Muscle layer of colon (tissue), 2 donors: ENCODE data around the gene CUL4A.
"Not testable (repeated sequence)": the region's sequence is repeated elsewhere in the genome, so short reads cannot be mapped to it uniquely, and the experiment has no call there.

Experiments used
- H3K27ac ChIP-seq: one replicate; pipeline ENCODE4 v1.7.0; 2013; ENCODE audit warnings: low read depth, mild to moderate bottlenecking, low read length, moderate library complexity
- H3K27me3 ChIP-seq, 2 donors: one replicate each; pipeline ENCODE4 v1.7.0; 2013; ENCODE audit warnings: low read length in 2 of 2, mild to moderate bottlenecking in 2 of 2; ENCODE audit not compliant: insufficient read depth in 2 of 2, control insufficient read depth in 1 of 2
- H3K36me3 ChIP-seq: one replicate; pipeline ENCODE4 v1.7.0; 2013; ENCODE audit warnings: mild to moderate bottlenecking, low read length; ENCODE audit not compliant: insufficient read depth
- H3K4me1 ChIP-seq: one replicate; pipeline ENCODE4 v1.7.0; 2013; ENCODE audit warnings: mild to moderate bottlenecking, low read length; ENCODE audit not compliant: insufficient read depth
- H3K4me3 ChIP-seq, 2 donors: one replicate each; pipeline ENCODE4 v1.7.0; 2013; ENCODE audit warnings: low read length in 2 of 2, low read depth in 1 of 2, mild to moderate bottlenecking in 1 of 2, moderate library complexity in 1 of 2
- H3K9ac ChIP-seq: one replicate; pipeline ENCODE4 v1.7.0; 2013; ENCODE audit warnings: low read length
- H3K9me3 ChIP-seq: one replicate; pipeline ENCODE4 v1.7.0; 2013; ENCODE audit warnings: mild to moderate bottlenecking, low read length
- donor health status: abdominal sarcoma.
- donor health status: Adenocarcinoma of cecum.

Gene CUL4A

DNA sequence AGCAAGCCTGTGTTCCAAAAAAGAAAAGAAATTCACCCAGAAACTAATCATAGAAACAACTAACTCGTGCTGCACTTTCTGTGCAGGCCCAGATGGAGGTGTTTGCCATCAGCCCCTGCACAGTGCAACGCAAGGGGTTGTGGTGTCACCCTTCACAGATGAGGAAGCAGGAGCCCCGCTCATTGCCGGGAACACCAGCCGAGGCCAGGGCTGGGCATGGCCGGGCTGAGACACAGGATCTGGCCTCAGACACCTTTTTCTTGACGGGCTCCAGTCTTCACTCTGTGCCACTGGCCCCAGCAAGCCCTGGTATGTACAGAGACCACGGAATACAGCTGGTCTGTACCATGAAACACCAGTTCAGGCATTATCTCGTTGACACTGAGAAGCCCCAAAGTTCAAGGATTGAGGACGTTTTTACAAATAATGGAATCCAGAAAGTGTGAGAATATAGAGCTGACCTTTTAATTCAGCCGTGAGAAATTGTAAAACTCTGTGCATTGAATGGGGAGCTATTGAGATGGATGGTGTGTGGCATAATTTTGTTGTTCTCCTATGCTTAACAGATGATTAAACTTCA is 43.2 kb downstream of the CUL4A start:
- Histone ChIP-seq H3K9ac (no peak overlapping the region), H3K27me3 (no peaks in the 10 kb centered on the region), H3K4me1 (no peaks in the 10 kb centered on the region), H3K36me3 (peaks cover 69% of the 10 kb centered on the region), H3K27ac (no peak overlapping the region), H3K9me3 (no peaks in the 10 kb centered on the region), H3K4me3 (no peak overlapping the region)

- H3K27ac ChIP-seq, H3K4me3 ChIP-seq, H3K27me3 ChIP-seq, H3K9ac ChIP-seq, H3K9me3 ChIP-seq, H3K4me1 ChIP-seq: not testable (repeated sequence)
- H3K36me3 ChIP-seq: peaks cover 50% of the 10 kb centered on the region
These were observed 48.5 kb downstream of the CUL4A start for GRCh38 chr13:113257908-113258307.

- peaks cover 52% of the 10 kb centered on the region for H3K36me3 ChIP-seq
- H3K4me3 ChIP-seq: no peak overlapping the region
- H3K27ac ChIP-seq: no peak overlapping the region
- H3K27me3 ChIP-seq: no peaks in the 10 kb centered on the region
- H3K4me1 ChIP-seq: no peaks in the 10 kb centered on the region
- no peaks in the 10 kb centered on the region for H3K9me3 ChIP-seq
- no peak overlapping the region for H3K9ac ChIP-seq
These were observed 49.1 kb downstream of the CUL4A start for GRCh38 chr13:113258321-113259054.

- Histone ChIP-seq H3K4me1 (no peaks in the 10 kb centered on the region), H3K27ac (no peak overlapping the region), H3K9ac (no peak overlapping the region), H3K4me3 (no peak overlapping the region), H3K36me3 (peaks cover 51% of the 10 kb centered on the region), H3K27me3 (no peaks in the 10 kb centered on the region), H3K9me3 (no peaks in the 10 kb centered on the region)
These were observed 51.6 kb downstream of the CUL4A start for GRCh38 chr13:113260996-113261395.

GRCh38 chr13:113263016-113263415 is 53.6 kb downstream of the CUL4A start:
- H3K4me3 ChIP-seq, H3K9me3 ChIP-seq, H3K27ac ChIP-seq, H3K9ac ChIP-seq, H3K4me1 ChIP-seq, H3K27me3 ChIP-seq: not testable (repeated sequence)
- peaks cover 41% of the 10 kb centered on the region for H3K36me3 ChIP-seq

DNA sequence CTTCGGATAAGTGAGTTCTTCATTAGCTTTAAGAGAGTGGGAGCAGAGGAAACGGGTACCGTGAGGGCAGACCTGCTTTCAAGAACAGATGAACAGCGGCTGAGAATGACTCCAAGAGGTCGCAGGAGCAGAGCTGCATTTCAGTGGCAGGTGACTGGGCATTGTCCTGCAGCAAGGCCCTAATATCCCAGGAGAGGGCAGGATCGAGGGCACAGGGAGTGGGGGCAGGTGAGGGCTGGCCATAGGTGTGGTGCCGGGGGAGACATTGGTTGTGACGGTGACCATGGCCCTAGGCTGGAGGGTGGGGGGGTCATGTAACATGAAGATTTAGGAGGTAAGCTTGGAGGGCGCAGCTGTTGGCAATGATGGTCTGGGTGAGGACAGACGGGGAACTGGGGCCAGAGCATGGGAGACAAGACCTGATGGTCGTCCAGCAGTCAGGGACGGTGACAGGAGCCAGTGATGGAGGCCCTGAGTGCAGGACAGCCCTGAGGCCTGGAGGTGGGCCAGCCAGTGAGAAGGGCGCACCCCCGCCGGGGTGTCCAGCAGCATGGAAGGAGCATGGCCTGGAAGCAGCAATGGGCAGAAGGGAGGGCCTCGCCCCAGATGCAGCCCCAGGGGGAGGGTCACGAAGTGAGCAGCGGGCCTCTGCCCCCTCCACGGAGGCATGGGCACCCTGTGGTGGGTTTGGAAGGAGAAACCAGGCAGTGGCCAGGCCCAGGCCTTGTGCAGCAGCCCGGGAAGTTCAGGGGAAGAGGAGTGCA is 58.4 kb downstream of the CUL4A start:
- Histone ChIP-seq H3K9ac (no peak overlapping the region), H3K27ac (no peak overlapping the region), H3K27me3 (no peaks in the 10 kb centered on the region), H3K4me1 (no peaks in the 10 kb centered on the region), H3K9me3 (no peaks in the 10 kb centered on the region), H3K4me3 (no peak overlapping the region), H3K36me3 (peaks cover 13% of the 10 kb centered on the region)

DNA sequence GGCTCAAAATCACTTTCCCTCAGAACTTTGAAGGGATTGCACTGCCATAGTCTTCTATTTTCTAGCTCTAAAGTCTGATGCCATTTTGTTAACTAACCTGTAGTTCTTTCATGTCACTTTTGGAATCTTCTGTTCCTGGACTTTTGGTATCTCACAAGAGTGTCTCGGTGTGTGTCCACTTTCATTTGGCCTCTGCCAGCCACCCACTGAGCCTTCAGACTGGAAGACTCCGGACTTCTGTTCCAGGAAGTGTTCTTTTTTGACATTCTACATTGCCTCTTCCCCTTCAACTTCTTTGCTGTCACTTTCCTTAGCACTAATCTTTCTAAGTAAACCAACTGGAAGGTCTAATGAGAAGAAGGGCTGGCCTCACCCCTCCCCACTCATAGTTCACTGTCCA is 62.6 kb downstream of the CUL4A start:
- no peaks in the 10 kb centered on the region for H3K4me1 ChIP-seq
- no peak overlapping the region for H3K27ac ChIP-seq
- no peaks in the 10 kb centered on the region for H3K9me3 ChIP-seq
- no peaks in the 10 kb centered on the region for H3K27me3 ChIP-seq
- no peaks in the 10 kb centered on the region for H3K36me3 ChIP-seq
- no peak overlapping the region for H3K4me3 ChIP-seq
- no peak overlapping the region for H3K9ac ChIP-seq

DNA sequence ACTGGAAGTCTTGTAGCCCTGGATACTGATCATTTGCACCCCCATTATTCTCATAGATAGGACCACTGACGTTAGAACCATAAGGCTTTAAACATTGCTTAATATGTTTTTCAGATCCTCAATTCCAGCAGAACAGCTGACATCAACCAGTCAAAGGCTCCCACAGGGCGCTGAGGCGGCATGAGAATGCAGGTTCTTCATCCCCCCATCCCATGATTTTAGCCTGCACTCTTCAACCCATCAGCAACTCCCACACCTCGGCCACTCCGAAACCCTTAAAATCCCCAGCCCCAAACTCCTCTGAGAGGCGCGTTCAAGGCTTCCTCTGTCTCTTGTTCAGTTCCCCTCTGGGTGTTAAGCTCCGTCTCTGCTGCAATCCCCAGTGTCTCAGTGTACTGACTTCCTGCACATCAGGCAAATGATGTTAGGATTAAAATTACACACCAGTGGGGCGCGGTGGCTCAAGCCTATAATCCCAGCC is 63.3 kb downstream of the CUL4A start:
- no peaks in the 10 kb centered on the region for H3K9me3 ChIP-seq
- H3K36me3 ChIP-seq: no peaks in the 10 kb centered on the region
- H3K27me3 ChIP-seq: no peaks in the 10 kb centered on the region
- no peak overlapping the region for H3K4me3 ChIP-seq
- no peak overlapping the region for H3K9ac ChIP-seq
- H3K27ac ChIP-seq: no peak overlapping the region
- no peaks in the 10 kb centered on the region for H3K4me1 ChIP-seq

DNA sequence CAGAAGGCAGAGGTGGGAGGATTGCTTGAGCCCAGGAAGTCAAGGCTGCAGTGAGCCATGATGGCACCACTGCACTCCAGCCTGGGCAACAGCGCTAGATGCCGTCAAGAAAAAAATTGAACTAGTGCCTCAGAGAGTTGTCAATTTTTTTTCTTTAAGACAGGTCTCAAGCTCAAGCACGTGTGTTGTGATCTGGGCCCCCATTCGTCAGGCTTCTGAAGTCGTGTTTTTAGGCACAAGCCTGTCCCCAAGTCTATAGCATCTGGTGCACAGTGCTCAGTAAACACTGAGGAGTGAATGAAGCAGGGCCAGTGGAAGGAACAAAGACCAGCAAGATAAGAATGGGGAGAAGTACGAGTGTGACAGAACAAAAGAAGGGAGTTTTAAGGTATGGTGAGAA is 63.9 kb downstream of the CUL4A start:
- no peak overlapping the region for H3K9ac ChIP-seq
- H3K4me3 ChIP-seq: no peak overlapping the region
- no peaks in the 10 kb centered on the region for H3K4me1 ChIP-seq
- H3K27ac ChIP-seq: no peak overlapping the region
- no peaks in the 10 kb centered on the region for H3K27me3 ChIP-seq
- H3K9me3 ChIP-seq: no peaks in the 10 kb centered on the region
- H3K36me3 ChIP-seq: no peaks in the 10 kb centered on the region

DNA sequence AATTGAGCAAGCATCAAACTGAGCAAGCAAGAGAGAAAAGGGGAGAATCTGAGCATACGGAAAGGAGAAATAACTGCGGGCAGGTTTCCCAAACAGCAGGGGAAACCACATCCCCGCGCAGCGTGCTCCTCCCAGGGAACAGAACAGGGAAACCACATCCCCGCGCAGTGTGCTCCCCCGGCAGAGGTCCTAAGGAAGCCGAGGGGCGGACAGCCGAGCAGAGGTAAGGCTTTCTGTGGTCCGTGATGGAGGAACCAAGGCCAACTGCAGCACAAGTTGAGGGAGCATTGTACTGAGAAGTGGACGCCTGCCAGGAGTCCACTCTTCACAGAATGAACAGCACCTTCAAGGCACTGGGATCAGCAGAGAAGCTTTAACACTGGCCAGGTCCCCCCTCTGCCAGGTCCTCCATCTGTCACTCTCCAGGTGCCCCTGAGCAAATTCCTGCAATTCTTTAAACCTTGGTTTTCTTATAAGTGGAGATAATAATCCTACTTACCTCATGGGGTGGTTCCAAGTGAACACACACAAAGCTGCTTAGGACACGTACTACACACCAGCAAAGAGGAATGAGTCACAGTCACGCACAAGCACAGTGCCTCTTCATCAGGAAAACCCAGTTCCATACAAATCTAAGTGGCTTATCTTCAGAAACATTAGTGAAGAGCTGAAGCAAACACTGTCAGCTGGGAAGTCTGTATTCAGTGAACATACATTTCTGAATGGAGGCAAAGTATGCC is 64.6 kb downstream of the CUL4A start:
- Histone ChIP-seq H3K9ac (no peak overlapping the region), H3K9me3 (no peaks in the 10 kb centered on the region), H3K27me3 (no peaks in the 10 kb centered on the region), H3K4me3 (no peak overlapping the region), H3K4me1 (no peaks in the 10 kb centered on the region), H3K27ac (no peak overlapping the region), H3K36me3 (no peaks in the 10 kb centered on the region)

DNA sequence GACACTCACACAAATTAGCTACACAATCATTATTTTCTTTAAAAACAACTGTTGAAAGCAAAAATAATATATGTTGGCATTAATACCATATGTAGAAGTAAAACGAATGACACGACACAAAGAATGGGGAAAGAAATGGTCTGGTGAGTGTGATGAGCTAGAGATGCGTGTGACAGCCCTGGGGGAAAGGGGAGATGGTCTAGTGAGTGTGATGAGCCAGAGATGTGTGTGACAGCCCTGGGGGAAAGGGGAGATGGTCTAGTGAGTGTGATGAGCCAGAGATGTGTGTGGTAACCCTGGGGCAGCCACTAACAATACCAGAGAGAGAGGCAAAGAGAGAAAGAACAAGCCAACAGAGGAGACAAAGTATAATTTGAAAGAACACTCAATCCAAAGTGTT is 65.3 kb downstream of the CUL4A start:
- H3K4me1 ChIP-seq: no peaks in the 10 kb centered on the region

More for the DNA sequence above, 65.3 kb downstream of the CUL4A start:
- H3K9me3 ChIP-seq: no peaks in the 10 kb centered on the region
- H3K27ac ChIP-seq: no peak overlapping the region
- no peaks in the 10 kb centered on the region for H3K36me3 ChIP-seq
- no peaks in the 10 kb centered on the region for H3K27me3 ChIP-seq
- no peak overlapping the region for H3K4me3 ChIP-seq
- no peak overlapping the region for H3K9ac ChIP-seq
